OCI-LY1 (cell line): ENCODE measurements around the gene ROBO4.

Experiments used
- H2AFZ ChIP-seq: fragments of 200-600 bp; sonication (generic), shearing (Covaris generic); 2 replicates; pipeline ENCODE4 v1.6.0; 2014; ENCODE audit warnings: antibody characterized with exemption, mild to moderate bottlenecking, low read length
- H3F3A ChIP-seq: fragments of 200-600 bp; sonication (generic), shearing (Covaris generic); 2 replicates; pipeline ENCODE4 v1.6.0; 2014; ENCODE audit warnings: mild to moderate bottlenecking, antibody characterized with exemption, low read length, moderate library complexity; ENCODE audit not compliant: insufficient read depth
- H3K27ac ChIP-seq: fragments of 200-600 bp; sonication (generic); 2 replicates; pipeline ENCODE4 v1.5.1; 2014; ENCODE audit warnings: low read length, mixed run types, mild to moderate bottlenecking, low read depth; ENCODE audit not compliant: poor library complexity, severe bottlenecking
- H3K27me3 ChIP-seq: fragments of 200-600 bp; sonication (generic); 2 replicates; pipeline ENCODE4 v1.6.0; 2014; ENCODE audit warnings: antibody characterized with exemption, mild to moderate bottlenecking, low read length, moderate library complexity; ENCODE audit not compliant: insufficient read depth
- H3K36me3 ChIP-seq: fragments of 200-600 bp; sonication (generic); 2 replicates; pipeline ENCODE4 v1.6.1; 2014; ENCODE audit warnings: mild to moderate bottlenecking, antibody characterized with exemption, low read length, moderate library complexity, mixed read lengths; ENCODE audit not compliant: insufficient read depth
- H3K4me1 ChIP-seq: fragments of 200-600 bp; sonication (generic); 2 replicates; pipeline ENCODE4 v1.5.1; 2014; ENCODE audit warnings: mild to moderate bottlenecking, low read length, moderate library complexity; ENCODE audit not compliant: insufficient read depth, severe bottlenecking
- H3K4me2 ChIP-seq: fragments of 200-600 bp; sonication (generic), shearing (Covaris generic); 2 replicates; pipeline ENCODE4 v1.6.1; 2014; ENCODE audit warnings: low read length
- H3K4me3 ChIP-seq: fragments of 200-600 bp; sonication (generic); 2 replicates; pipeline ENCODE4 v1.5.1; 2014; ENCODE audit warnings: low read length, low read depth, mild to moderate bottlenecking, mixed read lengths; ENCODE audit not compliant: poor library complexity, severe bottlenecking
- H3K79me2 ChIP-seq: fragments of 200-600 bp; shearing (Covaris generic); 2 replicates; pipeline ENCODE4 v1.6.1; 2016; ENCODE audit warnings: mixed run types, low read length, mixed read lengths; ENCODE audit not compliant: insufficient read depth
- H3K9ac ChIP-seq: fragments of 200-600 bp; sonication (generic), shearing (Covaris generic); 2 replicates; pipeline ENCODE4 v1.6.1; 2014; ENCODE audit warnings: mild to moderate bottlenecking, low read length, mixed read lengths
- H3K9me2 ChIP-seq: fragments of 200-600 bp; sonication (generic), shearing (Covaris generic); 2 replicates; pipeline ENCODE4 v1.6.1; 2014; ENCODE audit warnings: low read depth, mild to moderate bottlenecking, low read length, mixed read lengths
- H3K9me3 ChIP-seq: fragments of 200-600 bp; shearing (Covaris generic); 2 replicates; pipeline ENCODE4 v1.6.1; 2014; ENCODE audit warnings: low read length, mixed read lengths
- H4K20me1 ChIP-seq: fragments of 200-600 bp; sonication (generic), shearing (Covaris generic); 2 replicates; pipeline ENCODE4 v1.6.0; 2016; ENCODE audit warnings: mild to moderate bottlenecking, low read length; ENCODE audit not compliant: insufficient read depth
- EZH2 ChIP-seq: fragments of 200-600 bp; sonication (generic), shearing (Covaris generic); IDR thresholded peaks from 2 replicates; pipeline ENCODE4 v1.8.0; 2017; ENCODE audit warnings: borderline replicate concordance, mixed run types, mild to moderate bottlenecking, antibody characterized with exemption, low read length, moderate library complexity, mixed read lengths
- TF ChIP-seq, protein P1 (sequence below): fragments of 200-600 bp; sonication (generic), shearing (Covaris generic); IDR thresholded peaks from 2 replicates; pipeline ENCODE4 v1.5.1; 2017; ENCODE audit warnings: mild to moderate bottlenecking, antibody characterized with exemption, low read length, moderate library complexity, mixed read lengths

The ROBO4 gene

DNA sequence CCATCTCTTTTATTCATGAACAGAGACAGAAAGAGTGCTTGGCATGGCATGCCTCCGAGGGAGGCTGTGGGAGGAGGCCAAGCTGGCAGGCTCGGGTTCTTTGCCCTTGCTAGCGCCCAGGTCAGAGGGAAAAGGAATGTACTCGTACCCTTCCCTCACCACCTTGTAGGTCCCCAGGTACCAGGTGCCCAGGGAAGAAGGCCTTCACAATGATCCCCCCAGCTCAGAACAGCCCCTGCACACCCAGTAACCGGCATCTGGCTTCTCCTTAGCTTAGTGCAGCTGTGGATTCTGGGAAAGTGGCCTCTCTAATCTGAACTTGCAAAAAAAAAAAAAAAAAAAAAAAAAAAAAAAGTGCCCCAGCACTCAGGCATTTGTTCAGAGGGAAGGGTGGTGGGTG lies 22.7 kb upstream of the ROBO4 start:
- no peak overlapping the region for H3K9ac ChIP-seq
- H3K4me3 ChIP-seq, result no peak overlapping the region
- no peak overlapping the region for H2AFZ ChIP-seq
- no peaks in the 10 kb centered on the region for H3F3A ChIP-seq
- no peaks in the 10 kb centered on the region for H3K9me2 ChIP-seq
- no peaks in the 10 kb centered on the region for H4K20me1 ChIP-seq
- no peak for TF ChIP-seq EZH2
- TF ChIP-seq, protein P1, sequence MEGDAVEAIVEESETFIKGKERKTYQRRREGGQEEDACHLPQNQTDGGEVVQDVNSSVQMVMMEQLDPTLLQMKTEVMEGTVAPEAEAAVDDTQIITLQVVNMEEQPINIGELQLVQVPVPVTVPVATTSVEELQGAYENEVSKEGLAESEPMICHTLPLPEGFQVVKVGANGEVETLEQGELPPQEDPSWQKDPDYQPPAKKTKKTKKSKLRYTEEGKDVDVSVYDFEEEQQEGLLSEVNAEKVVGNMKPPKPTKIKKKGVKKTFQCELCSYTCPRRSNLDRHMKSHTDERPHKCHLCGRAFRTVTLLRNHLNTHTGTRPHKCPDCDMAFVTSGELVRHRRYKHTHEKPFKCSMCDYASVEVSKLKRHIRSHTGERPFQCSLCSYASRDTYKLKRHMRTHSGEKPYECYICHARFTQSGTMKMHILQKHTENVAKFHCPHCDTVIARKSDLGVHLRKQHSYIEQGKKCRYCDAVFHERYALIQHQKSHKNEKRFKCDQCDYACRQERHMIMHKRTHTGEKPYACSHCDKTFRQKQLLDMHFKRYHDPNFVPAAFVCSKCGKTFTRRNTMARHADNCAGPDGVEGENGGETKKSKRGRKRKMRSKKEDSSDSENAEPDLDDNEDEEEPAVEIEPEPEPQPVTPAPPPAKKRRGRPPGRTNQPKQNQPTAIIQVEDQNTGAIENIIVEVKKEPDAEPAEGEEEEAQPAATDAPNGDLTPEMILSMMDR, result no peak
- H3K27me3 ChIP-seq, result no peaks in the 10 kb centered on the region
- H3K4me1 ChIP-seq, result no peaks in the 10 kb centered on the region
- H3K27ac ChIP-seq, result no peak overlapping the region
- no peak overlapping the region for H3K4me2 ChIP-seq
- H3K79me2 ChIP-seq, result no peaks in the 10 kb centered on the region
- H3K9me3 ChIP-seq, result no peaks in the 10 kb centered on the region
- no peaks in the 10 kb centered on the region for H3K36me3 ChIP-seq

DNA sequence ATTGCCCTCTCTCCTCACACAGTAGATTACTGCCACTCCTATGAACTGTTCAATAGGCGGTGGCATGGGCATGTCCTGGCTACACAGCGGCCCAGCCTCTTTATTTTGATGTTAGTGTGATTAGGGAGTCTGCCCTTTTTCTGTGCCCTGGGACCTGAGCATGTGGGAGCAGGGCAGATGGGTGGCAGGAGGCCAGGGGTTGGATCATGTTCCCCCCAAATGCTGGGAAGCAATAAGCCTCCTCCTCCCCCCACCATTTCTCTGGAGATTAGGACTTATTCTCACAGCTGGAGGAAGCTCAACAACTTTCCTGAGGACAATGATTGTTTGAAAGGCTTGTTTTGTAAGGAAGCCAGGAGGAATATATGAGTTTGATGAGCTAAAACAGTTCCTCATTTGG lies 22.2 kb upstream of the ROBO4 start:
- Histone ChIP-seq H3K4me1 (no peaks in the 10 kb centered on the region), H3K79me2 (no peaks in the 10 kb centered on the region), H3K36me3 (no peaks in the 10 kb centered on the region), H2AFZ (no peak overlapping the region), H3F3A (no peaks in the 10 kb centered on the region), H3K9ac (no peak overlapping the region), H3K27me3 (no peaks in the 10 kb centered on the region), H4K20me1 (no peaks in the 10 kb centered on the region), H3K9me3 (no peaks in the 10 kb centered on the region), H3K27ac (no peak overlapping the region), H3K4me2 (no peak overlapping the region), H3K9me2 (no peaks in the 10 kb centered on the region), H3K4me3 (no peak overlapping the region)
- TF ChIP-seq, protein P1, result no peak
- TF ChIP-seq EZH2, result no peak

DNA sequence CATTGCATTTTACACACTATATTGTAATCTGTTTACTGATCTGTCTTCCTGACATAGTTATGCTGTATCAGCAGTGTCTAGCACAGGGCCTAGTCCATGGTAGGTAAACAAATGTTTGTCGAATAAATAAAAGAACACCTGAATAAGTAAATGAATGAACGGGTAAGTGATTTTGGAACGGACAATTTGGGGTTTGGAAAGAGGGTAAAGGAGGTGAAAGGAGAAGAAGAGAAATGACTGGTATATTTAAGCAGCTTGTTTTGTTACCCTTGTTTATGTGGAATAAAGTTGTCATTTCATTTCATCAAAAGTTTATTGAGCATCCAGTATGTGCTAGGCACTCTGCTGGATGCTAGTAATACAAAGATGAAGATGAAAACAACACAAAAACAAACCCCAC lies 21.3 kb upstream of the ROBO4 start, which contains the start of gene HEPN1:
Gene HEPN1, plus strand, starts transcription at position 301 of the 400 bp plus-strand sequence.
- TF ChIP-seq EZH2, result no peak
- TF ChIP-seq, protein P1, result no peak
- Histone ChIP-seq H3K4me2 (no peak within 1 kb of the TSS), H4K20me1 (no peaks in the 10 kb centered on the region), H3K4me3 (no peak within 1 kb of the TSS), H3K9me2 (no peaks in the 10 kb centered on the region), H3K36me3 (no peaks in the 10 kb centered on the region), H3K79me2 (no peaks in the 10 kb centered on the region), H3F3A (no peaks in the 10 kb centered on the region), H3K9me3 (no peaks in the 10 kb centered on the region), H3K4me1 (no peaks in the 10 kb centered on the region), H3K27me3 (no peaks in the 10 kb centered on the region), H3K27ac (no peak within 1 kb of the TSS), H3K9ac (no peak within 1 kb of the TSS), H2AFZ (no peak within 1 kb of the TSS)
